ENCODE measurements around the gene TAX1BP1. TPM values are rescaled to one million over a fixed set of nuclear protein-coding genes. Genes with fewer than 3 reads are reported as not detected.

Gene TAX1BP1
- total and polyA plus RNA-seq, 11 donors: 91.2 to 190 (median 159) TPM

DNA sequence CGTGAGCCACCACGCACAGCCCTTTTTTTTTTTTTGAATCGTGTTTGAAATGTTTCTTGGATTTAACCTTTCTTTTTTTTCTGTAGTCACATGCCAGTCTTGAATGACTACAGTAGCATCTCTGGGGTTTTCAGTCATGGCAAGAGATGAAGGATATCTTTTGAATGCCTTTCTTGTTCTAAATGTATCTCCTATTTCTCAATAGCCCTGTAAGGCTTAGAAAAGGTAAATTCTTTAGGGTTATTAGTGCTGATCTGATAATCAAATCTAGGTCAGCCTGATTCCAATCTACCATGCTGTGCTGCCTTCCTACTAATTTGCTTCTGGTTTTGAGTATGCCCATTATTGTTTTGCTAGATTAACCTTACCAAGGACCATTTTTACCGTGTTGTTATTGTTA lies 70.2 kb downstream of the TAX1BP1 start:
- TF ChIP-seq POLR2A (IDR thresholded peaks at IDR 0.05): no peak
- TF ChIP-seq, protein P1, sequence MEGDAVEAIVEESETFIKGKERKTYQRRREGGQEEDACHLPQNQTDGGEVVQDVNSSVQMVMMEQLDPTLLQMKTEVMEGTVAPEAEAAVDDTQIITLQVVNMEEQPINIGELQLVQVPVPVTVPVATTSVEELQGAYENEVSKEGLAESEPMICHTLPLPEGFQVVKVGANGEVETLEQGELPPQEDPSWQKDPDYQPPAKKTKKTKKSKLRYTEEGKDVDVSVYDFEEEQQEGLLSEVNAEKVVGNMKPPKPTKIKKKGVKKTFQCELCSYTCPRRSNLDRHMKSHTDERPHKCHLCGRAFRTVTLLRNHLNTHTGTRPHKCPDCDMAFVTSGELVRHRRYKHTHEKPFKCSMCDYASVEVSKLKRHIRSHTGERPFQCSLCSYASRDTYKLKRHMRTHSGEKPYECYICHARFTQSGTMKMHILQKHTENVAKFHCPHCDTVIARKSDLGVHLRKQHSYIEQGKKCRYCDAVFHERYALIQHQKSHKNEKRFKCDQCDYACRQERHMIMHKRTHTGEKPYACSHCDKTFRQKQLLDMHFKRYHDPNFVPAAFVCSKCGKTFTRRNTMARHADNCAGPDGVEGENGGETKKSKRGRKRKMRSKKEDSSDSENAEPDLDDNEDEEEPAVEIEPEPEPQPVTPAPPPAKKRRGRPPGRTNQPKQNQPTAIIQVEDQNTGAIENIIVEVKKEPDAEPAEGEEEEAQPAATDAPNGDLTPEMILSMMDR (IDR thresholded peaks at IDR 0.05): no peak
- WGBS, 4 donors: 89 to 94% (median 92%) methylated on average over 4 of the region's 4 CpGs
- no peaks in the 10 kb centered on the region for H3K9me3 ChIP-seq

DNA sequence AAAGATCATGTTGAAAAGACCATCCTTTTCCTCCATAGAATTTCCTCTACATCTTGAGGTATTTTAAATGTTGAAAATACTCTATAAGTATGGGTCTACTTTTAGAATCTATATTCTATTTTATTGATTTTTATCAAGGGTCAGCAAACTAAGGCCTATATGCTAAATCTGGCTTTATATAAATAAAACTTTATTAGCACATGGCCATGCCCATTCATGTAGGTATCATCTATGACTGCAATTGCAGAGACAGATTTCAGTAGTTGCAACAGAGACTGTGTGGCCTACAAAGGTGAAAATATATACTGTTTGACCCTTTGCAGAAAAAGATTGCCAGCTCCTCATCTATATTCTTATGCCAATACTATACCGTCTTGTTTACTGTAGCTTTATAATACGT lies 72.7 kb downstream of the TAX1BP1 start:
- WGBS, 4 donors: 95 to 99% (median 98%) methylated on average over 2 of the region's 2 CpGs
- intact Hi-C loops (cut with DNase I): no loop called here
- ATAC-seq (no peak), DNase-seq (no peak)
- no peaks in the 10 kb centered on the region for H3K27me3 ChIP-seq
- no peak overlapping the region for H3K4me3 ChIP-seq
- H3K27ac ChIP-seq: no peak overlapping the region
- H3K4me1 ChIP-seq: peaks cover 0 to 25% (median 12%) of the 10 kb centered on the region in 12 donors
- H3K36me3 ChIP-seq: peaks cover 0 to 41% (median 22%) of the 10 kb centered on the region in 9 donors
- TF ChIP-seq POLR2A (IDR thresholded peaks at IDR 0.05): no peak
- TF ChIP-seq, protein P1 (IDR thresholded peaks at IDR 0.05): no peak
- H3K9me3 ChIP-seq: no peaks in the 10 kb centered on the region

More for the DNA sequence above, 70.2 kb downstream of the TAX1BP1 start:
- peaks cover 0 to 26% (median 13%) of the 10 kb centered on the region in 12 donors for H3K4me1 ChIP-seq
- no peak overlapping the region for H3K4me3 ChIP-seq
- ATAC-seq (no peak), DNase-seq (no peak)
- no peaks in the 10 kb centered on the region for H3K27me3 ChIP-seq
- peaks cover 0 to 29% (median 3%) of the 10 kb centered on the region in 9 donors for H3K36me3 ChIP-seq
- intact Hi-C loops (cut with DNase I): no loop called here
- H3K27ac ChIP-seq: no peak overlapping the region

DNA sequence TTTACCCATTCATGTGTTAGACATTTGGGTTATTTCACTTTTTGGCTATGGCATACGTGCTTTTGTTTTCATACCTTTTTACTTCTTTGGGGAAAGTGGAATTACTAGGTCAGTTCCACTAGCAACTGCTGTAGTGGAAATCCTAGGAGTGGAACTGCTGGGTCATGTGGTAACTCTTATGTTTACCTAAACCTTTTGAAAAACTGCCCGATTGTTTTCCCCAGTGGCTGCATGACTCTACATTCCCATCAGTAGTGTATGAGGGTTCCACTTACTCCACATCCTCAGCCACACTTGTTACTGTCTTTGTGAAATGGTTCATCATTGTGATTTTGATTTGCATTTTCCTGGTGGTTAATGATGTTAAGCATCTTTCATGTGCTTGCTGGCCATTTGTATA lies 82.3 kb downstream of the TAX1BP1 start:
- H3K27me3 ChIP-seq: no peaks in the 10 kb centered on the region
- DNase-seq: no peak
- H3K4me3 ChIP-seq: no peak overlapping the region
- H3K4me1 ChIP-seq: peaks cover 0 to 16% (median 3%) of the 10 kb centered on the region in 12 donors
- no peaks in the 10 kb centered on the region for H3K9me3 ChIP-seq
- H3K27ac ChIP-seq: no peak overlapping the region
- 84 to 91% (median 89%) methylated on average over 2 of the region's 2 CpGs for WGBS, 4 donors
- TF ChIP-seq, protein P1 (IDR thresholded peaks at IDR 0.05): no peak
- TF ChIP-seq POLR2A (IDR thresholded peaks at IDR 0.05): no peak
- intact Hi-C loops (cut with DNase I): no loop called here
- no peak for ATAC-seq
- H3K36me3 ChIP-seq: peaks cover 0 to 69% (median 36%) of the 10 kb centered on the region in 9 donors

DNA sequence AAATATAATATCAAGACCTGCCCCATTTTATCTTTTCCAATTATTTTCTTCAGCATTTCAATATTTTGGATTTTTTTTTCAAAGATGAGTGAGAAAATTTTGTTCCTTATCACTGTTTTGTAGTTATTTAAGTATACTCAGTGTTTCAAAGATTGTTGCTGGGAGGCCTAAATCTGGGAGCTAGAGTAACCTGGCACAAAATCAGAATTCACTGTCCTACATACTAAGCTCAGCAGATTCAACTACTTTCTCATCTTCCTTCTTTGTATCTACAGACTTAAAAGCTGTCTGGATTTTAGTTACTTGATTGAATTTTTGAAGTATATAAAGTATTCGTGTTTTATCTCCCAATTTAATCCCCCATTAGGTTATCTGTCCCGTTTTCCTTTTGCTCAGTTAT lies 85.9 kb downstream of the TAX1BP1 start:
- Histone ChIP-seq H3K27ac (peak overlapping the region in 2 of 12 donors; percentile 11 to 48), H3K9me3 (no peaks in the 10 kb centered on the region), H3K4me1 (peaks cover 0 to 16% (median 3%) of the 10 kb centered on the region in 12 donors), H3K36me3 (peaks cover 0 to 70% (median 40%) of the 10 kb centered on the region in 9 donors), H3K27me3 (no peaks in the 10 kb centered on the region), H3K4me3 (no peak overlapping the region)
- ATAC-seq: peak in 3 of 4 donors; percentile 42 to 88 (median 74)
- intact Hi-C loops (cut with DNase I): no loop called here
- DNase-seq: no peak
- 42 to 51% (median 50%) methylated on average over 2 of the region's 2 CpGs for WGBS, 4 donors
- TF ChIP-seq, protein P1 (IDR thresholded peaks at IDR 0.05): no peak
- TF ChIP-seq POLR2A (IDR thresholded peaks at IDR 0.05): no peak
